ENCODE results near the gene INTS13. TPM values are rescaled to one million over a fixed set of nuclear protein-coding genes. Genes with fewer than 3 reads are reported as not detected.

INTS13 gene
- total and polyA plus RNA-seq, 4 donors: 6.6 to 19.7 (median 10.2) TPM

- Histone ChIP-seq H3K27ac (ENCODE audit: low read depth in 1 of 2, low read length in 2 of 2) (no peak overlapping the region), H3K36me3 (ENCODE audit: control insufficient read depth in 4 of 4, insufficient read depth in 3 of 4, low read depth in 1 of 4, low read length in 3 of 4) (peaks cover 0 to 36% (median 22%) of the 10 kb centered on the region in 4 donors), H3K4me3 (ENCODE audit: low read depth in 1 of 3, low read length in 3 of 3) (no peak overlapping the region), H3K9ac (ENCODE audit: low read depth in 1 of 2, low read length in 2 of 2) (no peak overlapping the region), H3K27me3 (ENCODE audit: control insufficient read depth in 4 of 4, insufficient read depth in 4 of 4, low read length in 3 of 4) (no peaks in the 10 kb centered on the region), H3K9me3 (ENCODE audit: control insufficient read depth in 4 of 4, low read length in 3 of 4) (no peaks in the 10 kb centered on the region), H3K4me1 (ENCODE audit: control insufficient read depth in 4 of 4, insufficient read depth in 4 of 4, low read length in 3 of 4) (no peaks in the 10 kb centered on the region)
- 87% methylated on average over 2 of the region's 2 CpGs for WGBS
- no peak for DNase-seq (ENCODE audit: low spot score)
- TF ChIP-seq ZBTB33 (IDR thresholded peaks at IDR 0.05) (no peak), CTCF (IDR thresholded peaks at IDR 0.05; ENCODE audit: low read depth, low read length, missing input control) (no peak), TAF1 (conservative IDR thresholded peaks at IDR 0.05) (no peak), NR2F2 (IDR thresholded peaks at IDR 0.05) (no peak), YY1 (IDR thresholded peaks at IDR 0.05) (no peak), FOXA2 (IDR thresholded peaks at IDR 0.05) (no peak), SP1 (IDR thresholded peaks at IDR 0.05) (no peak), FOXA1 (IDR thresholded peaks at IDR 0.05) (no peak), HNF4G (IDR thresholded peaks at IDR 0.05) (no peak), GABPA (IDR thresholded peaks at IDR 0.05 in 1 of 2, conservative IDR thresholded peaks at IDR 0.05 in 1 of 2) (no peak), EGR1 (IDR thresholded peaks at IDR 0.05; ENCODE audit: low read depth in 2 of 2) (no peak)
- TF ChIP-seq, protein P1, sequence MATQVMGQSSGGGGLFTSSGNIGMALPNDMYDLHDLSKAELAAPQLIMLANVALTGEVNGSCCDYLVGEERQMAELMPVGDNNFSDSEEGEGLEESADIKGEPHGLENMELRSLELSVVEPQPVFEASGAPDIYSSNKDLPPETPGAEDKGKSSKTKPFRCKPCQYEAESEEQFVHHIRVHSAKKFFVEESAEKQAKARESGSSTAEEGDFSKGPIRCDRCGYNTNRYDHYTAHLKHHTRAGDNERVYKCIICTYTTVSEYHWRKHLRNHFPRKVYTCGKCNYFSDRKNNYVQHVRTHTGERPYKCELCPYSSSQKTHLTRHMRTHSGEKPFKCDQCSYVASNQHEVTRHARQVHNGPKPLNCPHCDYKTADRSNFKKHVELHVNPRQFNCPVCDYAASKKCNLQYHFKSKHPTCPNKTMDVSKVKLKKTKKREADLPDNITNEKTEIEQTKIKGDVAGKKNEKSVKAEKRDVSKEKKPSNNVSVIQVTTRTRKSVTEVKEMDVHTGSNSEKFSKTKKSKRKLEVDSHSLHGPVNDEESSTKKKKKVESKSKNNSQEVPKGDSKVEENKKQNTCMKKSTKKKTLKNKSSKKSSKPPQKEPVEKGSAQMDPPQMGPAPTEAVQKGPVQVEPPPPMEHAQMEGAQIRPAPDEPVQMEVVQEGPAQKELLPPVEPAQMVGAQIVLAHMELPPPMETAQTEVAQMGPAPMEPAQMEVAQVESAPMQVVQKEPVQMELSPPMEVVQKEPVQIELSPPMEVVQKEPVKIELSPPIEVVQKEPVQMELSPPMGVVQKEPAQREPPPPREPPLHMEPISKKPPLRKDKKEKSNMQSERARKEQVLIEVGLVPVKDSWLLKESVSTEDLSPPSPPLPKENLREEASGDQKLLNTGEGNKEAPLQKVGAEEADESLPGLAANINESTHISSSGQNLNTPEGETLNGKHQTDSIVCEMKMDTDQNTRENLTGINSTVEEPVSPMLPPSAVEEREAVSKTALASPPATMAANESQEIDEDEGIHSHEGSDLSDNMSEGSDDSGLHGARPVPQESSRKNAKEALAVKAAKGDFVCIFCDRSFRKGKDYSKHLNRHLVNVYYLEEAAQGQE (IDR thresholded peaks at IDR 0.05): no peak
- TF ChIP-seq, protein P2, sequence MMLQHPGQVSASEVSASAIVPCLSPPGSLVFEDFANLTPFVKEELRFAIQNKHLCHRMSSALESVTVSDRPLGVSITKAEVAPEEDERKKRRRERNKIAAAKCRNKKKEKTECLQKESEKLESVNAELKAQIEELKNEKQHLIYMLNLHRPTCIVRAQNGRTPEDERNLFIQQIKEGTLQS (IDR thresholded peaks at IDR 0.05): no peak
Observed at GRCh38 chr12:26971963-26972362, 34.2 kb upstream of the INTS13 start.

DNA sequence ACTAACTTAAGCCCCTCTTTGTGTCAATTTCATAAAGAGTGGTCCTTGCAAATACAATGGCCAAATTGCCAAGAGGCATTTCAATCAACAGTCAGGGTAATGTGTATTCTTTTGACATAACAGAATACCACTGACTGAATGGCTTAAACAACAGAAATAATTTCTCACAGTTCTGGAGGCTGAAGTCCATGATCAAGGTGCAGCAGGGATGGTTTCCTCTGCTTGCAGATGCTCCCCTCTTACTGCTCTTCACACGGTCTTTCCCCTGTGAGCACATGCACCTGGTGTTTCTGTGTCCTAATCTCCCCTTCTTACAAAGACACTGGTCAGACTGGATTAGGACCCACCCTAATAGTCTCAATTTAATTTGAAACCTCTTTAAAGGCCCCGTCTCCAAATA is 32.4 kb upstream of the INTS13 start:
- Histone ChIP-seq H3K4me1 (ENCODE audit: control insufficient read depth in 4 of 4, insufficient read depth in 4 of 4, low read length in 3 of 4) (no peaks in the 10 kb centered on the region), H3K4me3 (ENCODE audit: low read depth in 1 of 3, low read length in 3 of 3) (no peak overlapping the region), H3K36me3 (ENCODE audit: control insufficient read depth in 4 of 4, insufficient read depth in 3 of 4, low read depth in 1 of 4, low read length in 3 of 4) (peaks cover 0 to 25% (median 17%) of the 10 kb centered on the region in 4 donors), H3K27me3 (ENCODE audit: control insufficient read depth in 4 of 4, insufficient read depth in 4 of 4, low read length in 3 of 4) (no peaks in the 10 kb centered on the region), H3K9ac (ENCODE audit: low read depth in 1 of 2, low read length in 2 of 2) (no peak overlapping the region), H3K27ac (ENCODE audit: low read depth in 1 of 2, low read length in 2 of 2) (no peak overlapping the region), H3K9me3 (ENCODE audit: control insufficient read depth in 4 of 4, low read length in 3 of 4) (no peaks in the 10 kb centered on the region)
- 94% methylated on average over 2 of the region's 2 CpGs for WGBS
- DNase-seq (ENCODE audit: low spot score): no peak
- no peak for TF ChIP-seq EGR1 (IDR thresholded peaks at IDR 0.05; ENCODE audit: low read depth in 2 of 2)
- TF ChIP-seq ZBTB33 (IDR thresholded peaks at IDR 0.05): no peak
- no peak for TF ChIP-seq HNF4A (conservative IDR thresholded peaks at IDR 0.05)
- TF ChIP-seq SP1 (IDR thresholded peaks at IDR 0.05): no peak
- TF ChIP-seq RAD21 (IDR thresholded peaks at IDR 0.05): no peak
- no peak for TF ChIP-seq FOXA2 (IDR thresholded peaks at IDR 0.05)
- no peak for TF ChIP-seq TAF1 (conservative IDR thresholded peaks at IDR 0.05)
- TF ChIP-seq, protein P1 (IDR thresholded peaks at IDR 0.05): no peak
- TF ChIP-seq, protein P2 (IDR thresholded peaks at IDR 0.05): no peak

Measured in liver (tissue), 9 donors.